H54 (cell line): ENCODE results near the gene EPB41L4A.

Source experiments
- DNase-seq: peaks from one replicate; pipeline ENCODE4 v3.0.0; 2011; ENCODE audit warnings: low spot score, mixed read lengths; ENCODE audit not compliant: insufficient read length
- FAIRE-seq: peaks from 3 replicates; lab custom pipeline; 2011; peaks lifted over from hg19 to GRCh38; lab: Jason Lieb, UNC
- POLR2A ChIP-seq: IDR thresholded peaks from 2 replicates; pipeline ENCODE4 v1.6.1; 2011; ENCODE audit warnings: low read depth, mild to moderate bottlenecking, low read length

Gene EPB41L4A

DNA sequence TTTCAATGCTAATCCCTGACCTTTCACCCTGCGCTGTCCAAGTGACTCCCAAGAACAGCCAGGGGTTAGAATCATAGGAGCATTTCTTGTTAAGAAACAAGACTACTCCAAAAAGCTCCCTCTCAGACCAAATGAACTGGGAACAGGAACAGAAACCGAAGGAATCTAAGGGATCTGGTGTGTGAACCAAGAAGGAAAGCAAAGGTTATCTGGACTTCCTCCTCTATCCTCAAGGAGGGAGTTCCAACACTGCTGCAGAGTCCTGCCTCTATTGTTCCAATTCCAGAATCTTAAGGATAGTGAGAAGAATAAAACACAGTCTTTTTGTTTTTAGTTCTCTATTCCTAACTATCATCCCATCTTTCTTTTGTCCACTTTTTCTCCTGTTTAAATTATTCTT, 87.2 kb downstream of the EPB41L4A start:
- TF ChIP-seq POLR2A, result no peak
- DNase-seq (no peak), FAIRE-seq (no peak)

DNA sequence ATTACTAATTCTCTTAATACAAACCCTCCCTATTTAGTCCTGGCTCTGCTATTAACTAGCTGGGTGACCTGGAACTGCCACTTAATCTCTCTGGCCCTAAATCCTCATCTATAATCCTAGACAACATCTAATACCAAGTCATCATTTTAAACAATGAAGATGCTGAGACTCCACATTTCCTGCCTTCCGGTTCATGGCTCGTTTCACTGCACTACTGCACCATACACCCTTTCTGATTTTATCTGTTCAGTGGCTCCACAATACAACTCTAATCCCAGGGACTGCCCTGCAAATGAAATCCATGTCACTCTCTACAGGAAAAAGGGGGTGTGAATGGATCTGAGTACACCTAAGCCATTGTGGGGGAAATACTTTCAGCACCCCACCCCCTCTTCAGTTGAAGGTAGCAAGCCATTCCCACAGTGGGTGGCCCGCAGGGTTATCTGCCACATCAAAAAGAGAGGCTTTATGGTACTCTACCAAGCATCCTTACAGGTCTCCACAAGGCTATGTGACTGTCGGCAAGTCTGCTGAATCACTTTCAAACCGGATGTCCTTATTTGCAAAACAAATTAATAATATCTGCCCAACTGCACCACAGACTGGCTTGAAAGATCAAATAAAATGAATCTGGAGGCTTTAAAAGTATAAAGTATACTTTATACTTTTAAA, 89.5 kb downstream of the EPB41L4A start:
- FAIRE-seq (no peak), DNase-seq (no peak)
- TF ChIP-seq POLR2A, result no peak

DNA sequence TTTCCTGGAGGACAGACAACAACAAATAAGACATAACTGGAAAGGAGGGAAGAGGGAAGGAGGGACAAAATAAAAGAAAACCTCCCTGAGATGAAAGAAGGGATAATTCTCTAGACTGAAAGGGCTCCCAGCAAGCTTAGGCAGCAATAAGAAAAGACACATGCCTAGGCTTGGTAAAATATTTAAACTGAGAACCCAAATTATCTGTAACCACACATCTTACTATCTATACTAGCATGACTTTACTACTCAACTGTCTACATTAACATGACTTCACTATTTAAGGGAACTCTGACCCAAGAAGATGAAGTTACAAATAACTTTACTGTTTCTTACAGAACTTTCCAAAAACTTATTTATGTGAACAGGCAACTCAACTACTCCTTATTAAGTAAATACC, 95.9 kb downstream of the EPB41L4A start:
- TF ChIP-seq POLR2A, result no peak
- DNase-seq (no peak), FAIRE-seq (no peak)

DNA sequence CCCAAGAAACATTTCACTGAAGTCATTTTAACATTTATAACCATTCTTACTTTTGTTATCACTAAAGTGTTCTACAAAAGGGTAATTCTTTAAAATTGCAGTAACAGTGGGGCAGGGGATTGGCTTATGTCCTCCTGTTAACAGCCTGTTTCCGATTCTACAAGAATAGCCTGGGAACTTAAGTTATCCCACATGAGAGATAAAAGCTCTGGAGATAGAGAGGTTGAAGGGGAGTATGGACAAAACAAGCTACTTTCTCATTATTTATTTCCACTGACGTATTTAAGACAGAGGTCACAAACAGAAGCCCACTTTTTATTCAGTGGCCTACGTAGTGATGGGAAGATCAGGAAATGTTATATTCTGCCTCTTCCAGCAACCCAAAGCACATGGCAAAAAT, 98.7 kb downstream of the EPB41L4A start:
- no peak for FAIRE-seq
- no peak for TF ChIP-seq POLR2A

DNA sequence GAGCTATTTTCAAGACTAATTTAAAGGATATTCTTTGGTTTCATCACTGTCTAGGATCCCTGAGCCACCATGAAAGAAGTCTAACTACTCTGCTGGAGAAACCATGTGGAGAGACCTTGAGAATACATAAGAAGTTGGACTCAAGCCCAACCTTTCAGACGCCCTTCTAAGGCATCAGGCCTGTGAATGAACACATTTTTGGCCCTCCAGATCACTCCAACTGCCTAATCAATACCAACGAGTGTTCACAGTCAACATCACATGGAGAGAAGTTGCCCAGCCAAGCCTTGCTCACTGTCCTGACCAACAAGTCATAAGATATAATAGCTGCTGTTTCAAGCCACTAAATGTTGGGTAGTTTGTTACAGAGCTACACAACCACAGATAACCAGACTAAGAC, 100.7 kb downstream of the EPB41L4A start:
- no peak for FAIRE-seq
- no peak for TF ChIP-seq POLR2A
- DNase-seq, result no peak

More for the DNA sequence above, 98.7 kb downstream of the EPB41L4A start:
- DNase-seq, result no peak

DNA sequence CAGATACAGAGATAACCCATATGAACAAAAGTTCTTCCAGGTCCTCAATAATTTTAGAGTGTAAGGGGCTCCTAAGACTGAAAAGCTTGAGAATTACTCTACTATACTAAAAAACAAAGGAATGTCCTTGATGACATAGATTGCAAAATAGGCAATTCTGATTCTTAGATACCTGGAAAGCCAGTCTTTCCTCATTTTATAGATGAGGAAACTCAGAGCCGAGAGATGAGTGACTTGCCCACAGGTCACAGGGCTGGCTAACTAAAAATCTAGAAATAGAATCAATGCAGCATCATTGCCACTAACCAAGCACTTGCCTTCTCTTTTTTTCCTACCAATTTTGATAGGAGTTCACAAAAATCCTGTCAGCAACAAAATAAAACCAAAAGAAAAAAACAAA, 101.2 kb downstream of the EPB41L4A start:
- no peak for TF ChIP-seq POLR2A
- FAIRE-seq (no peak), DNase-seq (no peak)

DNA sequence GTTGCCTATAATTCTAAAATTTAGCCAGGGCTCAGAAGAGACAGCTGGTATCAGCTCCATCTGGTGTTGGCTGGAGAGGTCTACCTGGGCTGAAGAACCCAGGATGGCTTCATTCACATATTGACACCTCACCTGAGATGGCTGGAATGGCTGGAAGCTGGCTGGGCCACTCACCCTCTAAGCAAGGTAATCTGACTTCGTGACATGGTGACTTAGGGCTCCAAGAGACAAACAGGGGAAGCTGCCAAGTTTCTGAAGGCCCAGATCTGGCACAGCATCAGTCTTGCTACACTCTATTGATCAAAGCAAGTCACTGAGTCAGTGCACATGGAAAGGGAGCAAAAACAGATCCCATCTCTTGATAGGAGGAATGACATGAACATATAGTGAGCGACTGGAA, 102.3 kb downstream of the EPB41L4A start:
- TF ChIP-seq POLR2A, result no peak
- no peak for FAIRE-seq

DNA sequence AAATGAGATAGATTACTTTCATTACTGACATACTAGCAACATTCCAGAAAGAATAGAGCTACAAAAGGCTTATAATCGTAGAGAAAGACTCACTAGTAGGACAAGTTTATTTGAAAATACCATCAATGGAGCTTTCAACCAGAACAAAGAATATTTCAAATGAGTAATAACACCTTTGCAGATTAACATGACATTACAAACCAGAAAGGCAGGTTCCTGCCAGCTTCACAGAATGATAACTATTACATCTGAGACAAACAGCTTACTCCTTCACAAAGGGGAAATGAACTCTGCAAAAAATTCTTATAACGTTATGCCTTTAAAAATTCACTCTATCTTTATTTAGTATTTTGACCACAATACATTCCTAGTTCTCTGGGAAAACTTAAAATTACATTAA, 103.1 kb downstream of the EPB41L4A start:
- FAIRE-seq (no peak), DNase-seq (no peak)
- no peak for TF ChIP-seq POLR2A

More for the DNA sequence above, 102.3 kb downstream of the EPB41L4A start:
- no peak for DNase-seq

DNA sequence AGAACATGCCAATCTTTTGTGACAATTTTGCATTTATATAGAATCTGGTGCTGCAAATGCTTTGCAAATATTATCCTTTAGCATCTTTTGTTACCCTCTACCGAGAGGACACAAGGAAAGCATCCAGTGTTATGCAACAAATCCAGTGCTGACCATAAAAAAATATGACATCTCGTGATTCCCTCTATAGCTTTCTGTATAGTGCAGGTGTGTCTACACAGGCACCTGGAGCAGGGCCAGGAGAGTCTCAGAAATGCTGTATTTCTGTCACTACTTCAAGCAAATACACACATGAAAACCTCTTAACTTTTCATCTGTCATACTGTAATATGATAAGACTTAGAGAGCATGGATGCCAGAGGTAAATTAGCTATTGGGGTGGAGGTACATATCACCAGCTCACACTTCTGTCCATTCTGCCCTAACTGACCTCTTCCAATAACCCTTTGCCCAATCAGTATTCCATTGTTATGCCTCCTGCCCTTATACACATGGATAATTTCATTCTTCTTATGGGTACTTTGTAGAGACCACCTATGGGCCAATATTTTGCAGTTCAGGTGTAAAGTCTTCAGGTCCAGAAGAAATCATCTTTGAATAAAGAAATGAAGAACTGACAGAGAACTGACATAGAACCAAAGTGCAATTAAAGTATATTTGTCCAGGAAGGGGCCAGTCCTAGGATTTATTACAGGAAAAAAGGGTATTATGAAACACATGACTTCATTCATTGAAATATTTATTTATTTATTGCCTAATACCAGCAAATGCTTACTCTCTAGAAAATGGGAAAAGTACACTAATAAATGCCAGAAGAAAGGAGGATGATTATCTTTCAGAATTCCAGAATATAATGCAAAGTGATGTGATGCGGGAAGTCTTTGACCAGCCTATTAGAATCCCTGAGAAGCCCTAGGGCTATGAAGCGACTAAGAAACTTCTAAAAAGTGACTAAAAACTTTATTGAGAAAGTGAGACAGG, 106.5 kb downstream of the EPB41L4A start:
- no peak for DNase-seq
- no peak for TF ChIP-seq POLR2A
- FAIRE-seq, result no peak

DNA sequence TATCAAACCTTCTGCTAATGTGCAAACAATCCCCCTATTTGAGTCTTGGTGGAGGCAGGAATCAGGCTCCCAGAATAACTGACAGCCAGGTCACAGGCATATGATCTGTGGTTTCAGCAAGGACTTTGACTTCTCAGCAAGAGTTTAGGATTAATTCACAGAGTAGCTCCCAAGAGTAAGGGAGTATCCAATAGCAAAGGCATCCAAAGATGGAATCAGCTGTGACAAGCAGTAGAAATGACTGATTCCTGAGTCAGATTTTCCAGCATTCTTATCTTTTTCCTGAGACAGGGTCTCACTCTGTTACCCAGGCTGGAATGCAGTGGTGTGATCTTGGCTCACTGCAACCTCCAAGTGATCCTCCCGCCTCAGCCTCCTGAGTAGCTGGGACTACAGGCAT, 108.3 kb downstream of the EPB41L4A start:
- TF ChIP-seq POLR2A, result no peak
- FAIRE-seq (no peak), DNase-seq (no peak)

DNA sequence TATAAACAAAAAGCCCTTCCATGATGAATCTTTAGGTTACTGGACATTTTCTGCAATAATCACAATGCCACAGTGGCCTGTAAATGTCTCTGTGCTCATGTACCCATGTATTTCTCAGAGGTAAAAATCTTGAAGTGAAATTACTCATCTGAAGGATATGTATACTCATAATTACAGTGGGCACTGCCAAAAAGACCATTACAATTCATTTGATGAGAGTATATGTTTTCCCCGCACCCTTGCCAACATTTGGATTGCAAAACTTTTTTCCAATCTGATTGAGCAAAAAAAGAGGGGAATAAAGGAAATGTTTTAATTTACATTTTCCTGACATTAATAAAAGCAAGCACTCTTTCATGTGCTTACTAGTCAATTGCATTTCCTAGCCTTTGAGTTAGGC, 110.5 kb downstream of the EPB41L4A start:
- no peak for FAIRE-seq
- TF ChIP-seq POLR2A, result no peak
- no peak for DNase-seq

DNA sequence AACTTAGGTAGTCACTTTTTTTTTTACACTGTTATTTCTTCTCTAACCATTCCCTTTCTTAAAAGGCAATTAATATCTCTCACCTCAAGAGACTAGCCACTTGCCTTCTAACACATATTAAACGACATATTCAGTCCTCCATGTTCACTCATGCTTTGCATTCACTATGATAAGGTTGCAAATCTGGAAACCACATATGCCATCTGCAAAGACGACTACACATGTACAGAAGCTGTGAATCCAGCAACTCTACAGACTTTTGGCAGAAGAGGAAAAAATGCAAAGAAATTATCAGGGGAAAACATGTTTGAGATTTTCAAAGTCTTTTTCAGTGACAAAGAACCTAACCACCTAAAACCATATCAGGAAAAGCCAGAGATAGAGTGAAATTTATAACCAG, 112.1 kb downstream of the EPB41L4A start:
- no peak for TF ChIP-seq POLR2A
- DNase-seq, result no peak
- no peak for FAIRE-seq

DNA sequence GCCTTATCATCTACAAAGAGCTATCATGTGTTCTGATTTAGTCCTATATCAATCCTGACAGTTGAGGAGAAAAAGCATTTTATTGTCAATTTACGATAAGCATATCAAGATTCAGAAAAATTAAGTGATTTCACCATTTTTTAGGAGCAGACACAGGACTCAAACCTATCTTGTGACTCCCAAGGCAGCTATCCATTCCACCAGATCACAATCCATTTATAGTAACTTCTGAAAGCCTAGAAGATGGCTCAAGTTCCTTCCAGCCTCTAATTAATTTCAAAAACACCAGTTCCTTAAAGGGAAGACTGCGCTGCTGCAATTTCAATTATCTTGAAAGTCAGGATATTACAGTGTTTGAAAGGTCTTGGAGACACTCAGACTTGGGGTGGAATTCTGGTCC, 114.3 kb downstream of the EPB41L4A start:
- FAIRE-seq (no peak), DNase-seq (no peak)
- TF ChIP-seq POLR2A, result no peak

DNA sequence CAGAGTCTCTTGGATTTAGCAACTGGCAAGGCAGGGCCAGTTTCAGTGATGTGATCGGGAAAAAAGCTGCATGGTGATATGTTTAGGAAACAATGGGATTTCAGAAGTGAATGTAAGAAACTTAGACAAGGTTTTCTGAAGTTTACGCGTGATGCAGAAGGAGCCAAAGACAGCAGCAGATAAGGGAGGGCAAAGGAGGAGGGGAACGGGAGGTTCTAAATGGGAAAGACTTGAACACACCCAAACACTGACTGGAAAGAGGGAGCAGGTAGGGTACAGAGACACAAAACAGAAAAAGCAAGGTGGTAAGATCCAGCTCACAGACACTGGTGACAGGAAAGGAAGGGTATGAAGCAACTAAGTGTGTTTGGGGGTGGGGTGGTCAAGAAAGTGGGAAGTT, 115.4 kb downstream of the EPB41L4A start:
- no peak for FAIRE-seq
- no peak for TF ChIP-seq POLR2A
- DNase-seq, result no peak
